Measurements from ENCODE around the gene BOC. TPM values are rescaled to one million over a fixed set of nuclear protein-coding genes. Genes with fewer than 3 reads are reported as not detected.

The BOC gene
- total RNA-seq, 1 experiment from 2014 or later = 13.4 TPM

DNA sequence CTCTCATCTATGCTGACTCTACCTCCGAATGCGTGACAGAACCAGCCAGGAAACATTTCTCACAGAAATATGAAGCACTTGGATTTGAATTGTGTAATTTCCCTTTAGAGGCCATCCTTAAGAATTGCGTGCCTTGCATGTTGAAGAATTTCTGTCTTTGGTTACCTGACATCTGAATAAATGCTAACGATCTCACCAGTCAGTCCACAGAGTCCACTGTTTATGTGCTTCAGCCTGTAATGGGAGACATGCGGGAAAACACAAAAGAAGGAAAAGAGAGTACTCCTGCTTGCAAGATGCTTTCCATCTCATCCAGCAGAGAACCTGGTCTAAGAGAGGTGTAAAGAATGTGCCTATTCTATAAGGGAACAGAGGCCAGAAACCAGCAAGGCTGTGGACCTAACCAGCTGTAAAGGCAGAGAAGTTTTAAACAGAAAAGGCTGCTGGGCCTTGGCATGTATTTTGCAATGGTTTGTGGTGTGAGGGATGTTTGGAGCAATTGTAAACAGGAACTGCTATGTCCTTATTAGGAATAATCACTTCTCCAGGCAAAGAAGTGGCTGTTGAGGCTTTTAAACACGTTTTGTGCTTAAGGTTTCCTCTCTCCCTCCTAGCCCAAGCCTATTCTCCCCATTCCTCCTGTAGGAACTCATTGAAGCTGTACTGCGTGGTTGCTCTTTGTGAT, 36.4 kb upstream of the BOC start:
- DNase-seq = no peak
- Histone ChIP-seq H3K27ac (no peak overlapping the region), H3K4me3 (no peak overlapping the region)

DNA sequence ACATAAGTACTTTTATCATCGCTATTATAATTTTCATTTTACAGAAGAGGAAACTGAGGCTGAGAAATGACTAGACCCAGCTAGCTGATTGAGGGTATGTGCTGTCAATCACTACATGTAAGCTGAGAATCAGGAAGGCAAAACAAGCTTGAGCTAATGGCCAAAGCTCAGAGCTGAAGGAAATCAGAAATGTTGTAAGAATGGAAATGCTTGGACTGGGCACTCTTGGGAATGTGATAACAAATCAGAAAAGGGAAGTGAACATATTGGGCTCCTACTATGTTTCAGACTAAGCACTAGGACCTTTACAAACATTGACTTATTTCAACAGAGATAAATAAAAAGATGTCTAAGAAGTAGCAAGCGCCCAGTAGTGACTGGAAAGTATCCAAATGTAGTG, 33.8 kb upstream of the BOC start:
- no peaks in the 10 kb centered on the region for H3K36me3 ChIP-seq
- no peak for DNase-seq
- H3K4me3 ChIP-seq = no peak overlapping the region
- peaks cover 6% of the 10 kb centered on the region for H3K9me3 ChIP-seq (replicated peaks)
- no peaks in the 10 kb centered on the region for H3K4me1 ChIP-seq
- H3K27ac ChIP-seq = no peak overlapping the region
- H3K27me3 ChIP-seq = no peaks in the 10 kb centered on the region

More for the DNA sequence above, 36.4 kb upstream of the BOC start:
- Histone ChIP-seq H3K36me3 (no peaks in the 10 kb centered on the region), H3K9me3 (replicated peaks) (peaks cover 6% of the 10 kb centered on the region), H3K4me1 (no peaks in the 10 kb centered on the region), H3K27me3 (no peaks in the 10 kb centered on the region)

- no peaks in the 10 kb centered on the region for H3K27me3 ChIP-seq
These were observed 32.0 kb upstream of the BOC start for GRCh38 chr3:113179235-113179824.

GRCh38 chr3:113183748-113184661, 27.4 kb upstream of the BOC start:
- no peaks in the 10 kb centered on the region for H3K27me3 ChIP-seq

More at GRCh38 chr3:113179235-113179824, 32.0 kb upstream of the BOC start:
- no peak overlapping the region for H3K4me3 ChIP-seq
- no peaks in the 10 kb centered on the region for H3K4me1 ChIP-seq
- no peaks in the 10 kb centered on the region for H3K36me3 ChIP-seq
- no peak for DNase-seq
- H3K9me3 ChIP-seq (replicated peaks) = peaks cover 6% of the 10 kb centered on the region
- no peak overlapping the region for H3K27ac ChIP-seq

GRCh38 chr3:113185194-113185835, 26.0 kb upstream of the BOC start:
- Histone ChIP-seq H3K27me3 (no peaks in the 10 kb centered on the region), H3K36me3 (no peaks in the 10 kb centered on the region), H3K27ac (no peak overlapping the region), H3K4me3 (no peak overlapping the region), H3K4me1 (peaks cover 3% of the 10 kb centered on the region; the same call in 1 of the 2 replicates), H3K9me3 (replicated peaks) (peaks cover 12% of the 10 kb centered on the region)
- no peak for DNase-seq

More at GRCh38 chr3:113183748-113184661, 27.4 kb upstream of the BOC start:
- H3K27ac ChIP-seq = no peak overlapping the region
- peaks cover 12% of the 10 kb centered on the region for H3K9me3 ChIP-seq (replicated peaks)
- no peak overlapping the region for H3K4me3 ChIP-seq
- peaks cover 3% of the 10 kb centered on the region; the same call in 1 of the 2 replicates for H3K4me1 ChIP-seq
- no peak for DNase-seq
- no peaks in the 10 kb centered on the region for H3K36me3 ChIP-seq

- Histone ChIP-seq H3K36me3 (no peaks in the 10 kb centered on the region), H3K4me1 (peaks cover 3% of the 10 kb centered on the region; the same call in 1 of the 2 replicates), H3K27ac (no peak overlapping the region), H3K4me3 (no peak overlapping the region), H3K9me3 (replicated peaks) (peaks cover 18% of the 10 kb centered on the region), H3K27me3 (no peaks in the 10 kb centered on the region)
- DNase-seq = no peak
These were observed 24.8 kb upstream of the BOC start for GRCh38 chr3:113186566-113186965.

GRCh38 chr3:113193288-113193687, 18.1 kb upstream of the BOC start:
- no peak overlapping the region for H3K4me3 ChIP-seq
- peaks cover 10% of the 10 kb centered on the region for H3K9me3 ChIP-seq (replicated peaks)
- H3K4me1 ChIP-seq = peaks cover 10% of the 10 kb centered on the region
- H3K27ac ChIP-seq = no peak overlapping the region
- DNase-seq = no peak
- H3K36me3 ChIP-seq = no peaks in the 10 kb centered on the region
- H3K27me3 ChIP-seq = no peaks in the 10 kb centered on the region

DNA sequence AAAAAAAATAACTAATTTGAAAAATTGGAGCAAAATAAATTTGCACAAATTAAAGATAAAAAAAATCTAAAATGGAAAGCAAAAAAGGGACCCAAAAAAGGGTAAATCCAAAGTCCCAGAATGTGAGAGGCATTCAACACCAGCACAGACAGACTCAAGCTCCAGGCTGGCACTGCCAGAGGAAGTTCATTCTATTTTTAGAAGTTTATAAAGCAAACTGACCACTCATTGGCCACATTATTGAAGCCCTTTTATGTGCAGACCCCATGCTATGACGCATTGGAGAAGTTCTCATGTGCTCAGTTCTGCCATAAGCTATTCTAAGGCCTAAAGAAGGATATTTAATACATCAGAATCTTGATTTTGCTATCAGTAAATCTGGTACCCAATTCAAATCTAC, 17.6 kb upstream of the BOC start:
- no peak overlapping the region for H3K27ac ChIP-seq
- H3K4me3 ChIP-seq = no peak overlapping the region
- no peak for DNase-seq
- peaks cover 10% of the 10 kb centered on the region for H3K4me1 ChIP-seq
- no peaks in the 10 kb centered on the region for H3K27me3 ChIP-seq
- peaks cover 6% of the 10 kb centered on the region; the same call in 1 of the 2 replicates for H3K9me3 ChIP-seq (replicated peaks)
- H3K36me3 ChIP-seq = no peaks in the 10 kb centered on the region

DNA sequence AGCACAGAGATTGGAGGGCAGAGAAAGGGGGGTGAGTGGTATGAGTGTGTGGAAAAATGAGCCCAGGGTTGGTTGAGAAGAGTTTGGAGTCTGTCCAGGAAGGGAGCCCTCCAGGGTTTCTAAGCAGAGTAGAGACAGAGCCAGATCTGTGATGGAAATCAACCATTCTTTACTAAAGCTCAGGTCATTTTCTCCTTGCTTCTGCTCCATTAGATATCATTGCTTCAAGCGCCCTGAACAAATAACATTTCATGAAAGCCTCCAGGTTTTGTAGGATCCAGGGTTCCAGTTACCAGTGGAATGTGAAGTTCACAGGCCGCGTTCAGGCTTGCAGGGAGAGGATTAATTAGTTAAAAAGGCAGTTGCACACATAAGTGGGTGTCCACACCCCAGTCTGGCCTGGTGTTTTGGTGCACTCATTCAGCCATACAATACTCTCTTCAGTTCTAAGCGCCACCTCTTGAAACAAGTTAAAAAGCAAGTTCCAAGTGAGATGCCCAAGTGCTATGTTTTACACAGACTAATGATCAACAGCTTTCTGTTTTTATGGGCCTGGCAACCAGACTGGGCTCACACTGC, 16.4 kb upstream of the BOC start:
- Histone ChIP-seq H3K36me3 (no peaks in the 10 kb centered on the region), H3K27me3 (no peaks in the 10 kb centered on the region), H3K4me1 (peaks cover 10% of the 10 kb centered on the region), H3K4me3 (no peak overlapping the region), H3K9me3 (replicated peaks) (peaks cover 6% of the 10 kb centered on the region; the same call in 1 of the 2 replicates), H3K27ac (no peak overlapping the region)
- peak in 1 of 2 experiments; percentile 58 for DNase-seq

DNA sequence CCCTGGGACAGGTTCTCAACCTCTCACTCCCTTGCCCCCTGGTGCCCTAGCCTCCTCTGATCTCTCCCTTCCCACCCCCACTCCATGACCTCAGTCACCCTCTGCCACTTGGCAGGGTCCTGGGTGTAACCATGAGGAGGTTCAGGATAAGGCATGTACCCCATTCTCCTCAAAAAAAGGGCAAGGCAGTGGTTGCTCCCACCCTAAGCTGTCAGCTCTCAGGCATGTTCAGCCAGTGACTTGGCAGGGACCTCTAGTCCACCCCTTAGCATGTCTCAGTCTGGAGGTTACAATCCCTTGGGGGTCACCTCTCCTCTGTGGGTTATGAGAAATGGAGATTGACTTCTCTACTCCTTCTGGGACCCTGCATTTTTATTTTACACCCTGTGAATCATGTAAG, 11.0 kb upstream of the BOC start:
- H3K4me1 ChIP-seq = peaks cover under 1% of the 10 kb centered on the region
- no peaks in the 10 kb centered on the region for H3K27me3 ChIP-seq
- DNase-seq = no peak
- no peaks in the 10 kb centered on the region for H3K36me3 ChIP-seq
- no peak overlapping the region for H3K4me3 ChIP-seq
- H3K27ac ChIP-seq = no peak overlapping the region
- no peaks in the 10 kb centered on the region for H3K9me3 ChIP-seq (replicated peaks)

- no peaks in the 10 kb centered on the region for H3K36me3 ChIP-seq
- H3K4me3 ChIP-seq = no peak overlapping the region
- DNase-seq = no peak
- no peak overlapping the region for H3K27ac ChIP-seq
- no peaks in the 10 kb centered on the region for H3K9me3 ChIP-seq (replicated peaks)
- H3K4me1 ChIP-seq = 0 out of 2 replicates have a peak, but pooled peaks cover 2% of the 10 kb centered on the region
- no peaks in the 10 kb centered on the region for H3K27me3 ChIP-seq
These were observed 10.4 kb upstream of the BOC start for GRCh38 chr3:113200946-113201345.

DNA sequence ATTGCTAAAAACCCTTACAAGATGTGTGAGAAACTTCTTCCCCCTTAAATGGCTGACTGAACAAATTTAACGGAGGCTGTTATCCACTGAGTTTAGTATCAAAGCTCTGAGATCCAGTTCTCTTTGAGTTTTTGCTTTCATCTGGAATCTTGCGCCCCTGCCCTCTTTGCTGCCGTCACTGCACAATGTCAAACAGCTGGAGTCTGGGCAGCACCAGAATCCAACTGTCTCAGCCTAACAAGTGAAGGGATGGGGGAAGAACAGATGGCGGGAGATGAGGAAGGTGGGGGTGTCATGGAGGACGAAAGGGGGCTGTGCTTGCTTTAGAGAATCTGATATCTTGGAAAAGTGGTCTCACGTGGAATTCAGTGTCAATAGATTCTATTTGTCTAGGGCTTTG, 7.0 kb upstream of the BOC start:
- peaks cover 6% of the 10 kb centered on the region; the same call in 1 of the 2 replicates for H3K4me1 ChIP-seq
- no peaks in the 10 kb centered on the region for H3K36me3 ChIP-seq
- H3K27ac ChIP-seq = no peak overlapping the region
- no peaks in the 10 kb centered on the region for H3K9me3 ChIP-seq (replicated peaks)
- H3K27me3 ChIP-seq = no peaks in the 10 kb centered on the region
- no peak for DNase-seq
- no peak overlapping the region for H3K4me3 ChIP-seq

- Histone ChIP-seq H3K4me1 (peaks cover 15% of the 10 kb centered on the region), H3K36me3 (no peaks in the 10 kb centered on the region), H3K27me3 (no peaks in the 10 kb centered on the region), H3K27ac (no peak overlapping the region), H3K9me3 (replicated peaks) (no peaks in the 10 kb centered on the region), H3K4me3 (no peak overlapping the region)
- no peak for DNase-seq
These were observed 5.9 kb upstream of the BOC start for GRCh38 chr3:113205481-113205880.

Measured in SJCRH30 (cell line).